ENCODE measurements around the gene AKAP9.
"Not testable (repeated sequence)": the region's sequence is repeated elsewhere in the genome, so short reads cannot be mapped to it uniquely, and the experiment has no call there.

Gene AKAP9

GRCh38 chr7:91959023-91959422, 18.4 kb downstream of the AKAP9 start:
- H3K4me3 ChIP-seq (ENCODE audit: insufficient read depth, low read depth, low read length, poor library complexity, severe bottlenecking), result no peak overlapping the region
- H3K36me3 ChIP-seq (ENCODE audit: control insufficient read depth, insufficient read depth, low read length), result no peaks in the 10 kb centered on the region
- no peaks in the 10 kb centered on the region for H3K4me1 ChIP-seq (ENCODE audit: control insufficient read depth, insufficient read depth, low read length, poor library complexity, severe bottlenecking)
- no peaks in the 10 kb centered on the region for H3K27me3 ChIP-seq (replicated peaks; ENCODE audit: control insufficient read depth, insufficient read depth, low read length, poor library complexity, severe bottlenecking)
- no peak overlapping the region for H3K27ac ChIP-seq (ENCODE audit: insufficient read depth, low read length, poor library complexity, severe bottlenecking)
- no peaks in the 10 kb centered on the region for H3K9me3 ChIP-seq (ENCODE audit: control insufficient read depth, low read length)
- DNase-seq, result no peak

- Histone ChIP-seq H3K27ac (ENCODE audit: insufficient read depth, low read length, poor library complexity, severe bottlenecking) (no peak overlapping the region), H3K9me3 (ENCODE audit: control insufficient read depth, low read length) (no peaks in the 10 kb centered on the region), H3K4me1 (ENCODE audit: control insufficient read depth, insufficient read depth, low read length, poor library complexity, severe bottlenecking) (no peaks in the 10 kb centered on the region), H3K4me3 (ENCODE audit: insufficient read depth, low read depth, low read length, poor library complexity, severe bottlenecking) (no peak overlapping the region), H3K36me3 (ENCODE audit: control insufficient read depth, insufficient read depth, low read length) (no peaks in the 10 kb centered on the region), H3K27me3 (replicated peaks; ENCODE audit: control insufficient read depth, insufficient read depth, low read length, poor library complexity, severe bottlenecking) (no peaks in the 10 kb centered on the region)
- no peak for DNase-seq
These were observed 21.2 kb downstream of the AKAP9 start for GRCh38 chr7:91961816-91962215.

DNA sequence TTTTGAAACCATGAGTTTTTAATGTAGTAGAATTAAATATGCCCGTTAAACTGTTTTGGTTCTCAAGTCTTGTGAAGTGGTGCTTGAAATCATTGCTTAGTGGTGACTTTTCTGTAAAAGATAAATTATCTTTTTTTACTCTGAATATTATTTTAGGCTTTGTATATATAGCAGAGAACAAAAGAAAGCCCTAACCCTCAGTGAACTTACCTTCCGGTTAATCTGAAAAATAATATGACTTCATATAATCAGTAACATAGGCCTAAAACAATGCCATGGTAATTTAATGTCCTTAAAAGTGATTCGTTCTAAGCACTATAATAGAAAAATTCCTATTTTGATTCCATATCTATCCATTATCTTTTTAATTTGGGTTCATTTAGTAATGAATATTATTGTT, 21.8 kb downstream of the AKAP9 start:
- DNase-seq, result no peak
- no peak overlapping the region for H3K4me3 ChIP-seq (ENCODE audit: insufficient read depth, low read depth, low read length, poor library complexity, severe bottlenecking)
- H3K36me3 ChIP-seq (ENCODE audit: control insufficient read depth, insufficient read depth, low read length), result no peaks in the 10 kb centered on the region
- H3K27me3 ChIP-seq (replicated peaks; ENCODE audit: control insufficient read depth, insufficient read depth, low read length, poor library complexity, severe bottlenecking), result no peaks in the 10 kb centered on the region
- no peak overlapping the region for H3K27ac ChIP-seq (ENCODE audit: insufficient read depth, low read length, poor library complexity, severe bottlenecking)
- no peaks in the 10 kb centered on the region for H3K4me1 ChIP-seq (ENCODE audit: control insufficient read depth, insufficient read depth, low read length, poor library complexity, severe bottlenecking)
- H3K9me3 ChIP-seq (ENCODE audit: control insufficient read depth, low read length), result no peaks in the 10 kb centered on the region

- H3K27me3 ChIP-seq (replicated peaks; ENCODE audit: control insufficient read depth, insufficient read depth, low read length, poor library complexity, severe bottlenecking); H3K4me1 ChIP-seq (ENCODE audit: control insufficient read depth, insufficient read depth, low read length, poor library complexity, severe bottlenecking); H3K27ac ChIP-seq (ENCODE audit: insufficient read depth, low read length, poor library complexity, severe bottlenecking); H3K36me3 ChIP-seq (ENCODE audit: control insufficient read depth, insufficient read depth, low read length); H3K9me3 ChIP-seq (ENCODE audit: control insufficient read depth, low read length); DNase-seq; H3K4me3 ChIP-seq (ENCODE audit: insufficient read depth, low read depth, low read length, poor library complexity, severe bottlenecking): not testable (repeated sequence)
These were observed 26.9 kb downstream of the AKAP9 start for GRCh38 chr7:91967513-91967912.

DNA sequence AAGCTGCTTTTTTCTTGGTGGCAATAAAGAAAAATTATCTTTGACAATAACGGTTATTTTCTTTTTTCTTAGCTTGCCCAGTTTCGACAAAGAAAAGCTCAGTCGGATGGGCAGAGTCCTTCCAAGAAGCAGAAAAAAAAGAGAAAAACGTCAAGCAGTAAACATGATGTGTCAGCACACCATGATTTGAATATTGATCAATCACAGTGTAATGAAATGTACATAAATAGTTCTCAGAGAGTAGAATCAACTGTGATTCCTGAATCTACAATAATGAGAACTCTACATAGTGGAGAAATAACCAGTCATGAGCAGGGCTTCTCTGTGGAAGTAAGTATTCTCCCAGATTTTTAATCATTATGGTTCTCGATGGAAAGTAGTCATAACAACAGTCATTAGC, 33.0 kb downstream of the AKAP9 start:
- Histone ChIP-seq H3K9me3 (ENCODE audit: control insufficient read depth, low read length) (no peaks in the 10 kb centered on the region), H3K4me1 (ENCODE audit: control insufficient read depth, insufficient read depth, low read length, poor library complexity, severe bottlenecking) (no peaks in the 10 kb centered on the region), H3K4me3 (ENCODE audit: insufficient read depth, low read depth, low read length, poor library complexity, severe bottlenecking) (no peak overlapping the region), H3K27ac (ENCODE audit: insufficient read depth, low read length, poor library complexity, severe bottlenecking) (no peak overlapping the region), H3K27me3 (replicated peaks; ENCODE audit: control insufficient read depth, insufficient read depth, low read length, poor library complexity, severe bottlenecking) (no peaks in the 10 kb centered on the region), H3K36me3 (ENCODE audit: control insufficient read depth, insufficient read depth, low read length) (peaks cover 5% of the 10 kb centered on the region)
- no peak for DNase-seq

DNA sequence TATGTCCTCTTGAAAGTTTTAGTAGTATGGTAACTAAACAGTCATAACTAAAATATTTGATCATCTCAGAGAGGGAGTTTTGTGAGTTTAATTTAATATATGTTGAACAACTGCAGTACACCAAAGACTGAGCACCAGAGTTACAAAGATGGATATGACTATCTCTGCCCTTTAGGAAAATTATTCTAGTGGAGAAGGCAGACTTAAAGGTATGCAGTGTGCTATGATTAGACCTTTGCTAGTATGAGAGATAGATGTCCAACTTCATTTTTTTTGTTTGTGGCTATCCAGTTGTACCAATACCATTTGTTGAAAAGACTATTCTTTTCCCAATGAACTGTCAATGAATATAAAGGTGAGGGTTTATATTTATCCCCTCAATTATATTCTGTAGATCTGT, 33.4 kb downstream of the AKAP9 start:
- peaks cover 5% of the 10 kb centered on the region for H3K36me3 ChIP-seq (ENCODE audit: control insufficient read depth, insufficient read depth, low read length)
- no peaks in the 10 kb centered on the region for H3K27me3 ChIP-seq (replicated peaks; ENCODE audit: control insufficient read depth, insufficient read depth, low read length, poor library complexity, severe bottlenecking)
- no peak overlapping the region for H3K4me3 ChIP-seq (ENCODE audit: insufficient read depth, low read depth, low read length, poor library complexity, severe bottlenecking)
- H3K9me3 ChIP-seq (ENCODE audit: control insufficient read depth, low read length), result no peaks in the 10 kb centered on the region
- no peak overlapping the region for H3K27ac ChIP-seq (ENCODE audit: insufficient read depth, low read length, poor library complexity, severe bottlenecking)
- H3K4me1 ChIP-seq (ENCODE audit: control insufficient read depth, insufficient read depth, low read length, poor library complexity, severe bottlenecking), result no peaks in the 10 kb centered on the region
- no peak for DNase-seq

DNA sequence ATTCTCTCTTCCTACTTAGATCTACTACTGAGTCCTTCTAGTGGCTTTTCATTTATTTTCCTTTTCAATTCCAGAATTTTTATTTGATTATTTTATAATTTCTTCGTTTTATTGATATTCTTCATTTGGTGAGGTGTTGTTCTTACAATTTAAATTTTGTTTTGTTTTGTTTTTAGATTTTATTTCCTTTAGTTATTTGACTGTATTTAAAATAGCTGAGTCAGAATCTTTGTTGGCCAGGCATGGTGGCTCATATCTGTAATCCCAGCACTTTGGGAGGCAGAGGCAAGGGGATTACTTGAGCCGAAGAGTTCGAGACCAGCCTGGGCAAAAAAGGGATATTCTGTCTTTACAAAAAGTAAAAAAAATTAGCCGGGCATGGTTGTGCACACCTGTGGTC, 36.1 kb downstream of the AKAP9 start:
- H3K4me3 ChIP-seq (ENCODE audit: insufficient read depth, low read depth, low read length, poor library complexity, severe bottlenecking), result no peak overlapping the region
- no peaks in the 10 kb centered on the region for H3K4me1 ChIP-seq (ENCODE audit: control insufficient read depth, insufficient read depth, low read length, poor library complexity, severe bottlenecking)
- DNase-seq, result no peak
- no peak overlapping the region for H3K27ac ChIP-seq (ENCODE audit: insufficient read depth, low read length, poor library complexity, severe bottlenecking)
- no peaks in the 10 kb centered on the region for H3K9me3 ChIP-seq (ENCODE audit: control insufficient read depth, low read length)
- H3K36me3 ChIP-seq (ENCODE audit: control insufficient read depth, insufficient read depth, low read length), result peaks cover 5% of the 10 kb centered on the region
- H3K27me3 ChIP-seq (replicated peaks; ENCODE audit: control insufficient read depth, insufficient read depth, low read length, poor library complexity, severe bottlenecking), result no peaks in the 10 kb centered on the region

DNA sequence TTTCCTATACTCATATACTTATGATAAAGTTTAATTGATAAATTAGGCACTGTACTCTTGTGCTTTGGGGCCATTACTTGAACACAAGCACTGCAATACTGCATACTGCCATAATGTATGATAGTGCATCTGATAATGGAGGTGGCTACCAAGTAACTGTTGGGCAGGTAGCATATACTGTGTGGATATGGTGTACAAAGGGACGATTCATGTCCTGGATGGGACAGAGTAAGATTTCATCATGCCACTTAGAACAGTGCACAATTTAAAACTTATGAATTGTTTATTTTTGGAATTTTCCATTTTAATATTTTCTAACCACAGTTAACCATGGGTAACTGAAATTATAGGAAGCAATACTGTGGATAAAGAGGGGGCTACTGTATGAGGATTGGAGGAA, 38.9 kb downstream of the AKAP9 start:
- no peak for DNase-seq
- H3K4me1 ChIP-seq (ENCODE audit: control insufficient read depth, insufficient read depth, low read length, poor library complexity, severe bottlenecking), result no peaks in the 10 kb centered on the region
- no peak overlapping the region for H3K4me3 ChIP-seq (ENCODE audit: insufficient read depth, low read depth, low read length, poor library complexity, severe bottlenecking)

DNA sequence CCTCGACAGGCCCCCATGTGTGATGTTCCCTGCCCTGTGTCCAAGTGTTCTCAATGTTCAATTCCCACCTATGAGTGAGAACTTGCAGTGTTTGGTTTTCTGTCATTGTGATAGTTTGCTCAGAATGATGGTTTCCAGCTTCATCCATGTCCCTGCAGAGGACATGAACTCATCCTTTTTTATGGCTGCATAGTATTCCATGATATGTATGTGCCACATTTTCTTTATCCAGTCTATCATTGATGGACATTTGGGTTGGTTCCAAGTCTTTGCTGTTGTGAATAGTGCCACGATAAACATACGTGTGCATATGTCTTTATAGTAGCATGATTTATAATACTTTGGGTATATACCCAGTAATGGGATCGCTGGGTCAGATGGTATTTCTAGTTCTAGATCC, 41.7 kb downstream of the AKAP9 start:
- H3K9me3 ChIP-seq (ENCODE audit: control insufficient read depth, low read length); H3K27me3 ChIP-seq (replicated peaks; ENCODE audit: control insufficient read depth, insufficient read depth, low read length, poor library complexity, severe bottlenecking); H3K36me3 ChIP-seq (ENCODE audit: control insufficient read depth, insufficient read depth, low read length); DNase-seq; H3K4me1 ChIP-seq (ENCODE audit: control insufficient read depth, insufficient read depth, low read length, poor library complexity, severe bottlenecking); H3K4me3 ChIP-seq (ENCODE audit: insufficient read depth, low read depth, low read length, poor library complexity, severe bottlenecking); H3K27ac ChIP-seq (ENCODE audit: insufficient read depth, low read length, poor library complexity, severe bottlenecking): not testable (repeated sequence)

More for the DNA sequence above, 38.9 kb downstream of the AKAP9 start:
- Histone ChIP-seq H3K27me3 (replicated peaks; ENCODE audit: control insufficient read depth, insufficient read depth, low read length, poor library complexity, severe bottlenecking) (no peaks in the 10 kb centered on the region), H3K36me3 (ENCODE audit: control insufficient read depth, insufficient read depth, low read length) (peaks cover 5% of the 10 kb centered on the region), H3K27ac (ENCODE audit: insufficient read depth, low read length, poor library complexity, severe bottlenecking) (no peak overlapping the region), H3K9me3 (ENCODE audit: control insufficient read depth, low read length) (no peaks in the 10 kb centered on the region)

DNA sequence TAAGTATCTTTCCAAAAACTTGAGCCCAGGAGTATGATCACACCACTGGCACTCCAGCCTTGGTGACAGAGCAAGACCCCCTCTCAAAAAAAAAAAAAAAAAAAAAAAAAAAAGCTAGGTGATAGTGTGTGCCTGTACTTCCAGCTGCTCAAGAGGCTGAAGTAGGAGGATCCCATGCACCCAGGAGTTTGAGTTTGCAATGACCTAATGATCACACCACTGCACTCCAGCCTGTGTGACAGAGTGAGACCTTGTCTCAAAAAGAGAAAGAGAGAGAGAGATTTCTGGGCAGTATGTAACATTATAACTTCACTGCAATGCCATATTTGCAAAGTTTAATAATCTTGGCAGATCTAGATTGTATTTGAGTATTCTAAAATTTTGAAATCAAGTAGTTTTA, 47.6 kb downstream of the AKAP9 start:
- H3K9me3 ChIP-seq (ENCODE audit: control insufficient read depth, low read length), result no peaks in the 10 kb centered on the region
- no peak overlapping the region for H3K27ac ChIP-seq (ENCODE audit: insufficient read depth, low read length, poor library complexity, severe bottlenecking)
- DNase-seq, result no peak
- no peak overlapping the region for H3K4me3 ChIP-seq (ENCODE audit: insufficient read depth, low read depth, low read length, poor library complexity, severe bottlenecking)
- no peaks in the 10 kb centered on the region for H3K4me1 ChIP-seq (ENCODE audit: control insufficient read depth, insufficient read depth, low read length, poor library complexity, severe bottlenecking)
- H3K27me3 ChIP-seq (replicated peaks; ENCODE audit: control insufficient read depth, insufficient read depth, low read length, poor library complexity, severe bottlenecking), result no peaks in the 10 kb centered on the region
- peaks cover 7% of the 10 kb centered on the region for H3K36me3 ChIP-seq (ENCODE audit: control insufficient read depth, insufficient read depth, low read length)

- H3K36me3 ChIP-seq (ENCODE audit: control insufficient read depth, insufficient read depth, low read length), result peaks cover 50% of the 10 kb centered on the region
- no peaks in the 10 kb centered on the region for H3K27me3 ChIP-seq (replicated peaks; ENCODE audit: control insufficient read depth, insufficient read depth, low read length, poor library complexity, severe bottlenecking)
- no peaks in the 10 kb centered on the region for H3K9me3 ChIP-seq (ENCODE audit: control insufficient read depth, low read length)
- H3K4me3 ChIP-seq (ENCODE audit: insufficient read depth, low read depth, low read length, poor library complexity, severe bottlenecking), result no peak overlapping the region
- H3K4me1 ChIP-seq (ENCODE audit: control insufficient read depth, insufficient read depth, low read length, poor library complexity, severe bottlenecking), result no peaks in the 10 kb centered on the region
- no peak overlapping the region for H3K27ac ChIP-seq (ENCODE audit: insufficient read depth, low read length, poor library complexity, severe bottlenecking)
- DNase-seq, result no peak
These were observed 53.3 kb downstream of the AKAP9 start for GRCh38 chr7:91993976-91994375.

Measured in effector memory CD4-positive, alpha-beta T cell (primary cell).